HG02970 (cell line): Measurements from ENCODE around the gene SNCB.

Experiments
- ATAC-seq: cut with Tn5 transposase; IDR thresholded peaks from one replicate; pipeline ENCODE4 v1.9.1; 2021; ENCODE audit warnings: mild to moderate bottlenecking, moderate library complexity, moderate number of reproducible peaks; ENCODE audit not compliant: unreplicated experiment, low FRiP score

Gene SNCB

GRCh38 chr5:176646049-176646706, 15.8 kb upstream of the SNCB start:
- no peak for ATAC-seq

- no peak for ATAC-seq
Observed at GRCh38 chr5:176644878-176645670, 14.7 kb upstream of the SNCB start.

- no peak for ATAC-seq
Observed at GRCh38 chr5:176644294-176644693, 14.0 kb upstream of the SNCB start.

- ATAC-seq, result no peak
Observed at GRCh38 chr5:176643491-176644219, 13.3 kb upstream of the SNCB start.

- no peak for ATAC-seq
Observed at GRCh38 chr5:176642675-176643490, 12.5 kb upstream of the SNCB start.

- ATAC-seq, result no peak
Observed at GRCh38 chr5:176640616-176641015, 10.3 kb upstream of the SNCB start.

- ATAC-seq, result no peak
Observed at GRCh38 chr5:176639981-176640380, 9.6 kb upstream of the SNCB start.

- ATAC-seq, result no peak
Observed at GRCh38 chr5:176639208-176639607, 8.9 kb upstream of the SNCB start.

GRCh38 chr5:176638437-176638836, 8.1 kb upstream of the SNCB start:
- ATAC-seq, result no peak

GRCh38 chr5:176637556-176637955, 7.2 kb upstream of the SNCB start:
- no peak for ATAC-seq

- no peak for ATAC-seq
Observed at GRCh38 chr5:176636426-176636825, 6.1 kb upstream of the SNCB start.

GRCh38 chr5:176633598-176633997, 3.3 kb upstream of the SNCB start:
- no peak for ATAC-seq

- no peak for ATAC-seq
Observed at GRCh38 chr5:176632745-176633144, 2.4 kb upstream of the SNCB start.

GRCh38 chr5:176631383-176632200, 1.3 kb upstream of the SNCB start:
- no peak for ATAC-seq

- ATAC-seq, result no peak
Observed at GRCh38 chr5:176630681-176631222, 418 bp upstream of the SNCB start.

- no peak for ATAC-seq
Observed at GRCh38 chr5:176629317-176629852, 949 bp downstream of the SNCB start.

- no peak for ATAC-seq
Observed at GRCh38 chr5:176628406-176629228, 1.7 kb downstream of the SNCB start.

- ATAC-seq, result no peak
Observed at GRCh38 chr5:176627582-176627981, 2.8 kb downstream of the SNCB start.
